Astrocyte of the spinal cord (primary cell): ENCODE results near the gene GLYATL3.

ENCODE experiments used
- DNase-seq: peaks from one replicate; pipeline ENCODE4 v3.0.0; 2011; ENCODE audit warnings: low read depth, low spot score
- H3K4me3 ChIP-seq: 2 replicates; pipeline ENCODE4 v1.5.1; 2011; ENCODE audit warnings: low read depth, mild to moderate bottlenecking, low read length, moderate library complexity
- in situ Hi-C: cut with HindIII; loops from 2 replicates; pipeline ENCODE4 v1.10.0; 2017; ENCODE audit warnings: low sequenced_read_pairs
- TF ChIP-seq, protein P1 (sequence below): IDR thresholded peaks from 2 replicates; pipeline ENCODE4 v1.5.1; 2012; ENCODE audit warnings: low read depth, mild to moderate bottlenecking, low read length, inconsistent platforms

GLYATL3 gene

DNA sequence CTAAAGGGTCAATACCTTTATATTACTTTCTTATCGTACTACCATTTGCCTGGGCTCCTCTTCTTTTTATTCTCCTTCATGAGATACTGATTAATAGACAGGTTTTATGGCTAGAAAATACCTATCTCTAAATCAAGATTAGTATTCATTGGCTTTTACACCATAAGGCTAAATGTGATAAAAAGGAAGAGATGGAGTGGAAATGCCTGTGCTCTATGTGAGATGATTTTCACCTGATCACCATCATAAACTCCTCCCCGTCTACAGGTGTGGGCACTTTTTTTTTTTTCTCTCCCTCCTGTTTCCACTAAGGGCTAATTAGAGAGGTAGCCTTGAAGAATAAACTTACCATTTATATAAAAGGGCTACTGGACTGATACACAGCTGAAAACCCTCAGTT lies at the start of gene GLYATL3:
TSS of gene GLYATL3 (plus strand) at position 301 of the 400 bp plus-strand sequence. CDS start 12,068 bp downstream, outside the sequence.
- no peak within 1 kb of the TSS for H3K4me3 ChIP-seq
- in situ Hi-C loops = no loop called here
- DNase-seq = no peak
- TF ChIP-seq, protein P1, sequence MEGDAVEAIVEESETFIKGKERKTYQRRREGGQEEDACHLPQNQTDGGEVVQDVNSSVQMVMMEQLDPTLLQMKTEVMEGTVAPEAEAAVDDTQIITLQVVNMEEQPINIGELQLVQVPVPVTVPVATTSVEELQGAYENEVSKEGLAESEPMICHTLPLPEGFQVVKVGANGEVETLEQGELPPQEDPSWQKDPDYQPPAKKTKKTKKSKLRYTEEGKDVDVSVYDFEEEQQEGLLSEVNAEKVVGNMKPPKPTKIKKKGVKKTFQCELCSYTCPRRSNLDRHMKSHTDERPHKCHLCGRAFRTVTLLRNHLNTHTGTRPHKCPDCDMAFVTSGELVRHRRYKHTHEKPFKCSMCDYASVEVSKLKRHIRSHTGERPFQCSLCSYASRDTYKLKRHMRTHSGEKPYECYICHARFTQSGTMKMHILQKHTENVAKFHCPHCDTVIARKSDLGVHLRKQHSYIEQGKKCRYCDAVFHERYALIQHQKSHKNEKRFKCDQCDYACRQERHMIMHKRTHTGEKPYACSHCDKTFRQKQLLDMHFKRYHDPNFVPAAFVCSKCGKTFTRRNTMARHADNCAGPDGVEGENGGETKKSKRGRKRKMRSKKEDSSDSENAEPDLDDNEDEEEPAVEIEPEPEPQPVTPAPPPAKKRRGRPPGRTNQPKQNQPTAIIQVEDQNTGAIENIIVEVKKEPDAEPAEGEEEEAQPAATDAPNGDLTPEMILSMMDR = no peak

DNA sequence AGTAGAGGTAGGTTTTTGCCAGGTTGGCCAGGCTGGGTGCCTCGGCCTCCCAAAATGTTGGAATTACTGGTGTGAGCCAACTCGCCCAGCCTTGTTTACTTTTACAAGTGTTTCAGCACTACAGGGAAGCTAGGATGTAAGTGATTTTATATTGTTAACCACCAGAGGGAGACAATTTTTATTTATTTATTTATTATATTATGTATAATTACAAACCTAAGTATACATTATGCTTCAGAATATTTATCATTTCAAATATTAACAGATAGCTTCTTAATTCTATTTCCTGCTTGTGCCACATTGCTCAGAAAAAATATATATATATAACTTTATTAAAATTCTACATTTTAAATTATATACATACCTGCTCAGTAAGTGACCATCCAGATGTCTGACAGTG lies 46.5 kb upstream of the GLYATL3 start:
- TF ChIP-seq, protein P1 = peak; percentile 35

DNA sequence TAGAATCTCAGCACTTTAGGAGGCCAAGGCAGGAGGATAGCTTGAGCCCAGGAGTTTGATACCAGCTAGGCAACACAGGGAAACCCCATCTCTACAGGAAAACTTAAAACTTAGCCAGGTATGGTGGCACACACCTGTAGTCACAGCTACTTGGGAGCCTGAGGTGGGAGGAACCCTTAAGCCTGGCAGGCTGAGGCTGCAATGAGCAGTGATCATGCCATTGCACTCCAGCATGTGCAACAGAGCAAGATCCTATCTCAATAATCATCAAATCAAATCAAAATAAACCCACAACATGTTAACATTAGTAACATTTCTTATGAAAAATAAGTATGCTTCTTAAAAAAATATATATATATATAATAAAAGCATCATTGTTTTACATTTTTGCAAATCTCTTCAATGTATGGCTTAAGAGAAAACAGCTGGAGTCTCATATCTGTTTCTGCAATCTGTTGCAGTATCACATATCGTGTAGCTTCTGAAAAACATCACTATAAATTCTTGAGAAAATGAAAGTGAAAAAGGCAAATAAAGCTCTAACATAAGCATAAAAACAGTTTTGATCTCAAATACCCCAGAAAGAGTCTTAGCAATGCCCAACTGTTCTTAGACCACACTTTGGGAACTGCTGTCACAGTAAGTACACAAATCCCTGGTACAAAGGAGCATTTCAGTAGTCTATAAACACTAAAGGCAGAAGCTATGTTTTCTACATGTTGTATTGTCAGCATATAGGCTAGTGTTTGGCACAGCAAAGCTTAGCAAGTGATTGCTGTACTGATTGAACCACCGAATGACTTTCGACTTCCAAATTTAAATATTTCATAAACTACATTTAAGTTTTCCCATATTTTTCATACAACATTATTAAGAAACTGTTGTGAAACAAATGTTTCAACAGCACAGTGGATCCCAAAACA lies 44.7 kb upstream of the GLYATL3 start:
- TF ChIP-seq, protein P1 = no peak
- H3K4me3 ChIP-seq = no peak overlapping the region
- DNase-seq = no peak
- in situ Hi-C loops = no loop called here

More for the DNA sequence above, 46.5 kb upstream of the GLYATL3 start:
- DNase-seq = peak; percentile 10
- H3K4me3 ChIP-seq = no peak overlapping the region
- in situ Hi-C loops = no loop called here

DNA sequence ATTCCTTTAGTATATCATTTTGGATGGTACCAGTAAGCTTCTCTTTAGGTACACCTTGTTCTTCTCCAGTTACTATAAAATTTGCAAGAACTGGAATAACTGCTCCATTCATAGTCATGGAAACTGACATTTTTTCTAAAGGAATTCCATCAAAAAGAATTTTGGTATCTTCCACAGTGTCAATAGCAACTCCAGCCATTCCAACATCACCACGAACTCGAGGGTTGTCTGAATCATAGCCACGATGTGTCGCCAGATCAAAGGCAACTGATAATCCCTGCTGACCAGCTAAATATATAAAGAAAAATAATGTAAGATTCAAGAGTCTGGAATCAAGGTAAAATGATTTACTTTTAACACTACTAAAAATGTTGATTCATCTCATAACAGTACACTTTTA lies 42.0 kb upstream of the GLYATL3 start:
- peak; percentile 5 for DNase-seq
- in situ Hi-C loops = no loop called here
- no peak overlapping the region for H3K4me3 ChIP-seq
- TF ChIP-seq, protein P1 = no peak

DNA sequence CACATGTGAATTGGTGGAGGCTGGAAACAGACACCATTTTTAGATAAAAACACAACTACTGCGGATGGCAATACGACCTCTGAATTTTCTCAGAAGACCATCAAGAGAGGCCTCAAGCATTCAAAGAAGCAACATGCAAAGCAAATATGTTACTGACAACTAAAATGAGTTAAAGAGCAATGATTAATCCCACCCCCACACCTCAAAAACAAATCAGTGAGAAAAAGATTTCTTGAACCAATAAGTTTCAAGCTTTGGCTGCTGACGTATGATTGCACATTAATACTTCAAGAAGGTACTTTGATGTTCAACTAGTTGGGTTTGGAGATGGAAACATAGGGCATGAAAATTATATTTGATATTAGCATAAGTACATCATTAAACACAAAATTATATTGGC lies 37.7 kb upstream of the GLYATL3 start:
- TF ChIP-seq, protein P1 = no peak
- DNase-seq = no peak
- in situ Hi-C loops = no loop called here
- peak overlapping the region; percentile 99 for H3K4me3 ChIP-seq

- TF ChIP-seq, protein P1 = no peak
- peak overlapping the region; percentile 99 for H3K4me3 ChIP-seq
- in situ Hi-C loops = no loop called here
- DNase-seq = no peak
Observed at GRCh38 chr6:49462599-49462926, 37.2 kb upstream of the GLYATL3 start.
